Stimulated activated naive CD8-positive, alpha-beta T cell treated with anti-CD3 and anti-CD28 coated beads, Interleukin-15, Interleukin-2, amounts not matched to agents 100 ng/mL and 50 ng/mL, for 24 hours (primary cell): ENCODE results near the gene CFAP70.
A peak's percentile ranks its signal among the peaks of the same experiment; 100 is the strongest.
"Not testable (repeated sequence)": the region's sequence is repeated elsewhere in the genome, so short reads cannot be mapped to it uniquely, and the experiment has no call there.

Experiments
- H3K27ac Mint-ChIP-seq: one replicate; pipeline ENCODE4 v1.8.0; 2021; ENCODE audit warnings: mild to moderate bottlenecking, mixed read lengths
- H3K27me3 Mint-ChIP-seq: one replicate; pipeline ENCODE4 v1.8.0; 2021; ENCODE audit warnings: mixed read lengths
- H3K36me3 Mint-ChIP-seq: one replicate; pipeline ENCODE4 v1.8.0; 2021; ENCODE audit warnings: low read depth, mixed read lengths
- H3K4me1 Mint-ChIP-seq: one replicate; pipeline ENCODE4 v1.8.0; 2021; ENCODE audit warnings: low read depth, mixed read lengths
- H3K4me3 Mint-ChIP-seq: one replicate; pipeline ENCODE4 v1.8.0; 2021; ENCODE audit warnings: mild to moderate bottlenecking, mixed read lengths
- H3K9me3 Mint-ChIP-seq: one replicate; pipeline ENCODE4 v1.8.0; 2021; ENCODE audit warnings: mixed read lengths

CFAP70 gene

GRCh38 chr10:73358331-73359279 lies at the start of gene CFAP70:
TSS of gene CFAP70 (minus strand) at chr10:73358864. CDS start at chr10:73354796, 4,068 bp downstream.
- Mint-ChIP-seq H3K36me3 (no peaks in the 10 kb centered on the region), H3K9me3 (no peaks in the 10 kb centered on the region), H3K4me1 (peaks cover 14% of the 10 kb centered on the region), H3K4me3 (peak within 1 kb of the TSS; percentile 95), H3K27ac (peak within 1 kb of the TSS; percentile 95), H3K27me3 (no peaks in the 10 kb centered on the region)

GRCh38 chr10:73408061-73408460 lies 49.4 kb upstream of the CFAP70 start:
- H3K27me3 Mint-ChIP-seq = no peaks in the 10 kb centered on the region
- no peak overlapping the region for H3K4me3 Mint-ChIP-seq
- peaks cover 74% of the 10 kb centered on the region for H3K4me1 Mint-ChIP-seq
- H3K9me3 Mint-ChIP-seq = no peaks in the 10 kb centered on the region
- no peak overlapping the region for H3K27ac Mint-ChIP-seq
- peaks cover 39% of the 10 kb centered on the region for H3K36me3 Mint-ChIP-seq

GRCh38 chr10:73407495-73407894 lies 48.8 kb upstream of the CFAP70 start:
- Mint-ChIP-seq H3K36me3 (peaks cover 35% of the 10 kb centered on the region), H3K27ac (no peak overlapping the region), H3K4me1 (peaks cover 74% of the 10 kb centered on the region), H3K4me3 (no peak overlapping the region), H3K27me3 (no peaks in the 10 kb centered on the region), H3K9me3 (no peaks in the 10 kb centered on the region)

DNA sequence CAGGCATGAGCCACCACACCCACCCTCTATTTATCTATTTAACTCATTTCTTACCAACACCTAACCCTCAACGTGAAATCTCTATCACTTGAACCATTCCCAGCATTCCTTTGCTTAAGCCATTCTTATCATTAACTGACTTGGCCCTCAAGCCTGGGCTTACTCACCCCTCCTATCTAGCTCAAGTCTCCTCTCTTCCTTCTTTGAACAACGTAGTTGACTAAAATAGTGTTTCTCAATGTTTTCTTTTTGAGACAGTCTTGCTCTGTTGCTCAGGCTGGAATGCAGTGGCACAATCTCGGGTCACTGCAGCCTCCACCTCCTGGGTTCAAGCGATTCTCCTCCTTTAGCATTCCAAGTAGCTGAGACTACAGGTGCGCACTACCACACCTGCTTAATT lies 48.2 kb upstream of the CFAP70 start:
- peaks cover 68% of the 10 kb centered on the region for H3K4me1 Mint-ChIP-seq
- H3K9me3 Mint-ChIP-seq = no peaks in the 10 kb centered on the region
- no peaks in the 10 kb centered on the region for H3K27me3 Mint-ChIP-seq
- no peak overlapping the region for H3K4me3 Mint-ChIP-seq
- H3K36me3 Mint-ChIP-seq = peaks cover 35% of the 10 kb centered on the region
- H3K27ac Mint-ChIP-seq = no peak overlapping the region

DNA sequence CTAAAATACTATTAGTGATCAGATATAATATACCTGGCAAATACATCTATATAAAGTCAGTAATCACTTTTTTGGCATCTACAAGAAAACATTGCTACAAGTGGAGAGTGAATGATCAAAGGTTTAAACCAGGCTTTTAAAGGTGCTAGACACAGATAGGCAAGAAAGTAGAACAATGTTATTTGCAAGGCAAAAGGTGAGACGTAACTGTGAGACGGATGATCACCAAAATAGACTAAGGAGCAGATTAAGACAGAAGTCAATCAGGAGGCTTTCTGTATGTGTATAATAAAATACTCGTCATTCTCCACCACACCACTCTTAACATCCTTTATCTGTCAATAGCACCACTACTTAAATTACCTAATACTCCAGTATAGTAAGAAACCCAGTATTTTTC lies 46.9 kb upstream of the CFAP70 start:
- H3K9me3 Mint-ChIP-seq = no peaks in the 10 kb centered on the region
- peaks cover 27% of the 10 kb centered on the region for H3K36me3 Mint-ChIP-seq
- H3K27ac Mint-ChIP-seq = no peak overlapping the region
- peaks cover 61% of the 10 kb centered on the region for H3K4me1 Mint-ChIP-seq
- H3K4me3 Mint-ChIP-seq = no peak overlapping the region
- H3K27me3 Mint-ChIP-seq = no peaks in the 10 kb centered on the region

DNA sequence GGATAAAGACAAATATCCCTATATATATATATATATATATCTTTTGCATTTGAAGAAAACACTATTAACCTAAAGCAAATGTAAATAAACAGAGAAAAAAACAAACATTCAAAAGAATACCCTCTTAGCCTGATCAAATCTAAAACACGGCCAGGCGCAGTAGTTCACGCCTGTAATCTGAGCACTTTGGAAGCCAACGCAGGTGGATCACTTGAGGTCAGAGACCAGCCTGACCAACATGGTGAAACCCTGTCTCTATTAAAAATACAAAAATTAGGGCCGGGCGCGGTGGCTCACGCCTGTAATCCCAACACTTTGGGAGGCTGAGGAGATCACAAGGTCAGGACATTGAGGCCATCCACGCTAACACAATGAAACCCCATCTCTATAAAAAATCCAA lies 46.0 kb upstream of the CFAP70 start:
- peaks cover 53% of the 10 kb centered on the region for H3K4me1 Mint-ChIP-seq
- no peak overlapping the region for H3K27ac Mint-ChIP-seq
- H3K36me3 Mint-ChIP-seq = peaks cover 19% of the 10 kb centered on the region
- H3K9me3 Mint-ChIP-seq = no peaks in the 10 kb centered on the region
- no peak overlapping the region for H3K4me3 Mint-ChIP-seq
- no peaks in the 10 kb centered on the region for H3K27me3 Mint-ChIP-seq

GRCh38 chr10:73401636-73402035 lies 43.0 kb upstream of the CFAP70 start:
- H3K4me3 Mint-ChIP-seq = no peak overlapping the region
- H3K4me1 Mint-ChIP-seq = peaks cover 32% of the 10 kb centered on the region
- no peak overlapping the region for H3K27ac Mint-ChIP-seq
- H3K27me3 Mint-ChIP-seq = no peaks in the 10 kb centered on the region
- peaks cover 17% of the 10 kb centered on the region for H3K36me3 Mint-ChIP-seq
- H3K9me3 Mint-ChIP-seq = no peaks in the 10 kb centered on the region

- Mint-ChIP-seq H3K4me3 (no peak overlapping the region), H3K9me3 (no peaks in the 10 kb centered on the region), H3K4me1 (peaks cover 19% of the 10 kb centered on the region), H3K27ac (no peak overlapping the region), H3K27me3 (no peaks in the 10 kb centered on the region), H3K36me3 (peaks cover 36% of the 10 kb centered on the region)
These were observed 40.4 kb upstream of the CFAP70 start for GRCh38 chr10:73399063-73399462.

GRCh38 chr10:73398024-73398423 lies 39.4 kb upstream of the CFAP70 start:
- Mint-ChIP-seq H3K27ac (no peak overlapping the region), H3K4me3 (no peak overlapping the region), H3K27me3 (no peaks in the 10 kb centered on the region), H3K9me3 (no peaks in the 10 kb centered on the region), H3K36me3 (peaks cover 45% of the 10 kb centered on the region), H3K4me1 (peaks cover 11% of the 10 kb centered on the region)

DNA sequence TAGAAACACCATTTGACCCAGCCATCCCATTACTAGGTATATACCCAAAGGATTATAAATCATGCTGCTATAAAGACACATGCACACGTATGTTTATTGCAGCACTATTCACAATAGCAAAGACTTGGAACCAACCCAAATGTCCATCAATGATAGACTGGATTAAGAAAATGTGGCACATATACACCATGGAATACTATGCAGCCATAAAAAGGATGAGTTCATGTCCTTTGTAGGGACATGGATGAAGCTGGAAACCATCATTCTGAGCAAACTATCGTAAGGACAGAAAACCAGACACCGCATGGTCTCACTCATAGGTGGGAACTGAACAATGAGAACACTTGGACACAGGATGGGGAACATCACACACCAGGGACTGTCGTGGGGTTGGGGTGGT lies 35.7 kb upstream of the CFAP70 start:
- not testable (repeated sequence) for H3K27me3 Mint-ChIP-seq, H3K27ac Mint-ChIP-seq, H3K4me3 Mint-ChIP-seq, H3K9me3 Mint-ChIP-seq, H3K4me1 Mint-ChIP-seq
- peaks cover 71% of the 10 kb centered on the region for H3K36me3 Mint-ChIP-seq

DNA sequence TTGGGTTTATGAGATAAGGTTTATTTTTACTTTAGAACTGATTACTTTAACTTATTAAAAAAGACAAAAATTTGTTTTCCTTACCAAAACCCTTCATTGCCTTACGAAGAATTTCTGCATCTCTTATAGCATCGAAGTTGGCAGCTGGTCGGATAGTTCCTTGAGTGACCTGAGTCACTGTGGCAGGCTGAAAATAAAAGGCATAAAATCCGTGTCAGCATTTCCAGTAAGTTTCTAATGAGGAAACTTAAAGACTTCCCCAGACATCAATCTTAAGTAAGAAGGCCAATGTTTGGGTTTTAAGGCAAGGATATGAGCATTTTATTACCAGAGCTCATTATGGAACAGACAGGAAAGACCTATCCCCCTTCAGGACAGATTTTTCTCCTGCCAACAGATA lies 29.6 kb upstream of the CFAP70 start:
- Mint-ChIP-seq H3K27ac (no peak overlapping the region), H3K4me3 (no peak overlapping the region), H3K36me3 (peaks cover 81% of the 10 kb centered on the region)

DNA sequence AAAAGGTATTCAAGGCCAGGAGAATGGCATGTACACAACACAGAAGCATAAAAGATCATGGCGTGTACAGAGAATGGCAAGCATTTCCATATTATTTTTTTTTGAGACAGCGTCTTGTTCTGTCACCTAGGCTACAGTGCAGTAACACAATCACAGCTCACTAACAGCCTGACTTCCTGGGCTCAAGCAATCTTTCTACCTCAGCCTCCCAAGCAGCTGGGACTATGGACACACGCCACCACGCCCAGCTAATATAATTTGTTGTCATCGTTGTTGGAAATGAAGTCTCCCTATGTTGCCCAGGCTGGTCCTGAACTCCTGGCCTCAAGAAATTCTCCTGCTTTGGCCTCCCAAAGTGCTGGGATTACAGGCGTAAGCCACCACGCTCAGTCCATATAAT lies 27.9 kb upstream of the CFAP70 start:
- Mint-ChIP-seq H3K27me3 (no peaks in the 10 kb centered on the region), H3K4me3 (no peak overlapping the region), H3K9me3 (no peaks in the 10 kb centered on the region), H3K27ac (no peak overlapping the region), H3K36me3 (peaks cover 81% of the 10 kb centered on the region), H3K4me1 (no peaks in the 10 kb centered on the region)

More for the DNA sequence above, 29.6 kb upstream of the CFAP70 start:
- Mint-ChIP-seq H3K4me1 (no peaks in the 10 kb centered on the region), H3K27me3 (no peaks in the 10 kb centered on the region), H3K9me3 (no peaks in the 10 kb centered on the region)

- Mint-ChIP-seq H3K36me3 (peaks cover 74% of the 10 kb centered on the region), H3K27me3 (no peaks in the 10 kb centered on the region), H3K4me1 (peaks cover 7% of the 10 kb centered on the region), H3K9me3 (no peaks in the 10 kb centered on the region), H3K4me3 (no peak overlapping the region), H3K27ac (peak overlapping the region; percentile 24)
These were observed 20.5 kb upstream of the CFAP70 start for GRCh38 chr10:73379064-73379748.

- Mint-ChIP-seq H3K27me3 (no peaks in the 10 kb centered on the region), H3K4me1 (peaks cover 7% of the 10 kb centered on the region), H3K9me3 (no peaks in the 10 kb centered on the region), H3K27ac (no peak overlapping the region), H3K36me3 (peaks cover 67% of the 10 kb centered on the region), H3K4me3 (no peak overlapping the region)
These were observed 18.0 kb upstream of the CFAP70 start for GRCh38 chr10:73376679-73377078.

DNA sequence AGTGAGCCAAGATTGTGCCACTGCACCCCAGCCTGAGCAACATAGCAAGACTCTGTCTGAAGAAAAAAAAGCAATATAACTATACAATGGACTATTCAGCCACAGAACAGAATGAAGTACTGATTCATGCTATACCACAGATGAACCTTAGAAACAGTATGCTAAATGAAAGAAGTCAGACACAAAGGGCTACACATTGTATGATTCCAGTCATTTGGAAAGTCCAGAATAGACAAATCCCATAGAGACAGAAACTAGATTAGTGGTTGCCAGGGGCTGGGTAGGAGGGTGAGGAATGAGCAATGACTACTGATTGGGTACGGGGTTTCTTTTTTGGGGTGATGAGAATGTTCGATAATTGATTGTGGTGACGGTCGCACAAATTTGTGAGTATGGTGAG lies 9.6 kb upstream of the CFAP70 start:
- Mint-ChIP-seq H3K27me3 (no peaks in the 10 kb centered on the region), H3K4me1 (peaks cover 16% of the 10 kb centered on the region), H3K36me3 (peaks cover 62% of the 10 kb centered on the region), H3K4me3 (no peak overlapping the region), H3K9me3 (no peaks in the 10 kb centered on the region), H3K27ac (no peak overlapping the region)
